H1 (cell line): ENCODE data around the gene AQP7. TPM values are rescaled to one million over a fixed set of nuclear protein-coding genes. Genes with fewer than 3 reads are reported as not detected.

Source experiments
- CTCF ChIA-PET: fragments of 300-600 bp; sonication (Branson Sonifier 250); formaldehyde crosslinking; loops from one replicate; lab custom pipeline; 2021; ENCODE audit not compliant: partially characterized antibody; lab: Charles Lee
- POLR2A ChIA-PET: fragments of 300-600 bp; sonication (Branson Sonifier 250); formaldehyde crosslinking; loops from one replicate; lab custom pipeline; 2021; ENCODE audit warnings: inconsistent platforms; ENCODE audit not compliant: partially characterized antibody; lab: Charles Lee
- DNase-seq, 2 experiments: peaks; one replicate each; pipeline versions ENCODE4 v3.0.0 to v3.0.0-alpha.2; 2010 to 2022; ENCODE audit warnings: low spot score in 2 of 2, low read depth in 1 of 2, mixed read lengths in 1 of 2
- FAIRE-seq: peaks from 2 replicates; lab custom pipeline; 2011; peaks lifted over from hg19 to GRCh38; lab: Jason Lieb, UNC
- H2AFZ ChIP-seq: 2 replicates; pipeline ENCODE4 v1.8.1; 2012; ENCODE audit warnings: low read length, inconsistent platforms
- H2AK5ac ChIP-seq: 2 replicates; pipeline ENCODE4 v1.6.1; 2013; ENCODE audit warnings: low read depth, low read length
- H2BK120ac ChIP-seq: replicated peaks from 2 replicates; pipeline ENCODE3; 2013; ENCODE audit warnings: low read depth, low read length, inconsistent platforms
- H2BK12ac ChIP-seq: 2 replicates; pipeline ENCODE4 v1.6.1; 2013; ENCODE audit warnings: low read depth, low read length
- H2BK15ac ChIP-seq: 2 replicates; pipeline ENCODE4 v1.6.1; 2013; ENCODE audit warnings: low read length
- H2BK20ac ChIP-seq: 2 replicates; pipeline ENCODE4 v1.6.1; 2013; ENCODE audit warnings: low read length
- H2BK5ac ChIP-seq: 2 replicates; pipeline ENCODE4 v1.6.1; 2013; ENCODE audit warnings: low read depth, low read length
- H3K14ac ChIP-seq: 2 replicates; pipeline ENCODE4 v1.6.1; 2013; ENCODE audit warnings: inconsistent platforms; ENCODE audit not compliant: insufficient read length
- H3K18ac ChIP-seq: 2 replicates; pipeline ENCODE4 v1.6.1; 2013; ENCODE audit warnings: low read length; ENCODE audit errors: extremely low read depth
- H3K23ac ChIP-seq: 2 replicates; pipeline ENCODE4 v1.6.1; 2013; ENCODE audit warnings: inconsistent platforms; ENCODE audit not compliant: insufficient read length
- H3K23me2 ChIP-seq: 2 replicates; pipeline ENCODE4 v1.6.1; 2013; ENCODE audit warnings: low read depth, low read length
- H3K27ac ChIP-seq: 2 replicates; pipeline ENCODE4 v1.6.1; 2011; ENCODE audit warnings: low read depth, low read length, inconsistent platforms
- H3K27me3 ChIP-seq, 4 experiments: replicated peaks in 1 of 4; 1 replicate in 1 of 4; 2 replicates in 3 of 4; pipeline versions ENCODE4 v1.6.1 to v1.8.1; 2011 to 2013; ENCODE audit warnings: low read length in 3 of 4, mild to moderate bottlenecking in 3 of 4, inconsistent platforms in 2 of 4, mixed read lengths in 2 of 4, moderate library complexity in 1 of 4; ENCODE audit not compliant: control insufficient read depth in 3 of 4, insufficient read depth in 3 of 4; ENCODE audit errors: extremely low read depth in 1 of 4
- H3K36me3 ChIP-seq, 4 experiments: 2 replicates each; pipeline versions ENCODE4 v1.6.1 to v1.8.1; 2011 to 2013; ENCODE audit warnings: mild to moderate bottlenecking in 4 of 4, low read length in 3 of 4, moderate library complexity in 2 of 4, control low read depth in 1 of 4, inconsistent platforms in 1 of 4; ENCODE audit not compliant: insufficient read depth in 4 of 4, control insufficient read depth in 2 of 4
- H3K4ac ChIP-seq: replicated peaks from 2 replicates; pipeline ENCODE3; 2013; ENCODE audit warnings: low read length, low read depth, mixed read lengths, inconsistent platforms; ENCODE audit not compliant: insufficient read length
- H3K4me1 ChIP-seq, 4 experiments: replicated peaks in 1 of 4; 1 replicate in 1 of 4; 2 replicates in 3 of 4; pipeline versions ENCODE4 v1.6.1 to v1.8.1; 2011 to 2013; ENCODE audit warnings: low read length in 3 of 4, inconsistent platforms in 2 of 4, mixed read lengths in 1 of 4; ENCODE audit not compliant: insufficient read depth in 4 of 4, control insufficient read depth in 3 of 4
- H3K4me2 ChIP-seq, 2 experiments: 2 replicates each; pipeline versions ENCODE4 v1.6.1 to v1.8.1; 2011 to 2013; ENCODE audit warnings: low read depth in 2 of 2, low read length in 2 of 2, control low read depth in 1 of 2, inconsistent platforms in 1 of 2, mild to moderate bottlenecking in 1 of 2; ENCODE audit not compliant: insufficient read depth in 1 of 2
- H3K4me3 ChIP-seq, 4 experiments: fragments of 200-600, 300-600 bp in 1 of 4; sonication (generic), shearing (Covaris generic), sonication (Bioruptor Twin) in 1 of 4; 2 replicates each; pipeline versions ENCODE4 v1.5.1 to v1.8.1; 2011 to 2016; ENCODE audit warnings: low read length in 4 of 4, low read depth in 3 of 4, control low read depth in 2 of 4, inconsistent platforms in 2 of 4, mild to moderate bottlenecking in 2 of 4, mixed read lengths in 1 of 4, moderate library complexity in 1 of 4; ENCODE audit not compliant: insufficient read depth in 2 of 4; ENCODE audit errors: extremely low read depth in 1 of 4
- H3K56ac ChIP-seq: replicated peaks from 2 replicates; pipeline ENCODE3; 2013; ENCODE audit warnings: low read depth, mild to moderate bottlenecking, mixed read lengths, low read length, inconsistent platforms; ENCODE audit not compliant: insufficient read length
- H3K79me1 ChIP-seq: 2 replicates; pipeline ENCODE4 v1.6.1; 2013; ENCODE audit warnings: low read depth, low read length, control low read depth
- H3K79me2 ChIP-seq, 2 experiments: 2 replicates each; pipeline versions ENCODE4 v1.6.1 to v1.8.1; 2012 to 2013; ENCODE audit warnings: low read length in 2 of 2, mild to moderate bottlenecking in 2 of 2, inconsistent platforms in 1 of 2; ENCODE audit not compliant: insufficient read depth in 2 of 2, control insufficient read depth in 1 of 2
- H3K9ac ChIP-seq, 4 experiments: replicated peaks in 1 of 4; 1 replicate in 1 of 4; 2 replicates in 3 of 4; pipeline versions ENCODE4 v1.6.1 to v1.8.1; 2011 to 2013; ENCODE audit warnings: low read depth in 3 of 4, low read length in 3 of 4, control low read depth in 2 of 4, mild to moderate bottlenecking in 2 of 4, moderate library complexity in 2 of 4, inconsistent platforms in 1 of 4; ENCODE audit errors: extremely low read depth in 1 of 4
- H3K9me3 ChIP-seq, 2 experiments: 2 replicates each; pipeline versions ENCODE4 v1.6.1 to v1.8.1; 2012 to 2013; ENCODE audit warnings: mild to moderate bottlenecking in 2 of 2, moderate library complexity in 2 of 2, control low read depth in 1 of 2, inconsistent platforms in 1 of 2, low read depth in 1 of 2, low read length in 1 of 2, mixed read lengths in 1 of 2; ENCODE audit not compliant: insufficient read depth in 2 of 2
- H4K20me1 ChIP-seq, 2 experiments: replicated peaks in 1 of 2; 2 replicates each; pipeline versions ENCODE3 to v1.8.1; 2011 to 2013; ENCODE audit warnings: inconsistent platforms in 2 of 2, low read length in 2 of 2, mild to moderate bottlenecking in 1 of 2; ENCODE audit not compliant: insufficient read depth in 2 of 2, control insufficient read depth in 1 of 2
- H4K5ac ChIP-seq: 2 replicates; pipeline ENCODE4 v1.6.1; 2013; ENCODE audit warnings: low read length, low read depth, mixed read lengths, inconsistent platforms; ENCODE audit not compliant: insufficient read length
- H4K8ac ChIP-seq: 2 replicates; pipeline ENCODE4 v1.8.0; 2013; ENCODE audit warnings: mild to moderate bottlenecking, moderate library complexity, low read length, inconsistent platforms; ENCODE audit not compliant: insufficient read depth; ENCODE audit errors: extremely low read depth
- H4K91ac ChIP-seq: replicated peaks from 2 replicates; pipeline ENCODE3; 2013; ENCODE audit warnings: low read length, mixed read lengths, inconsistent platforms; ENCODE audit not compliant: insufficient read length
- RFX5 ChIP-seq: IDR thresholded peaks from 2 replicates; pipeline ENCODE4 v1.6.1; 2011; ENCODE audit warnings: low read depth, low read length, improper control_type of control experiment, borderline replicate concordance
- RXRA ChIP-seq: IDR thresholded peaks from 2 replicates; pipeline ENCODE4 v1.6.1; 2011; ENCODE audit warnings: low read depth, mild to moderate bottlenecking, low read length, moderate library complexity; ENCODE audit not compliant: insufficient read depth
- SUZ12 ChIP-seq: fragments of 200-600 bp; sonication (generic); IDR thresholded peaks from 2 replicates; pipeline ENCODE4 v1.6.1; 2012; ENCODE audit warnings: mild to moderate bottlenecking, inconsistent platforms, low read length, moderate library complexity, mixed read lengths
- WGBS, 2 experiments: shearing (Covaris generic) in 1 of 2; methylation state at CpG; one replicate each; pipeline versions ENCODE4 v1.1.6 to v1.1.7; 2013 to 2015; ENCODE audit warnings: low lambda C conversion rate in 2 of 2, mixed read lengths in 2 of 2, inconsistent platforms in 1 of 2, low coverage in 1 of 2, missing lambda C conversion rate in 1 of 2; ENCODE audit not compliant: insufficient replicate concordance in 2 of 2, insufficient coverage in 1 of 2, insufficient read length in 1 of 2; ENCODE audit errors: extremely low coverage in 1 of 2, missing lambda C conversion rate in 1 of 2; 5-methylcytosine and 5-hydroxymethylcytosine counted together
- polyA plus RNA-seq, 7 experiments: library from polyadenylated mRNA; depleted of rRNA in 3 of 7; stranded (reverse) in 5 of 7; unstranded in 2 of 7; fragments of >200 nt in 5 of 7; fragments of 200-250 nt in 2 of 7; gene quantifications; 1 replicate in 5 of 7; 2 replicates in 1 of 7; 4 replicates in 1 of 7; pipeline versions ENCODE4 v1.2.1 to v1.2.3, GENCODE V29; 2011 to 2013; ENCODE audit warnings: missing spikeins in 2 of 7, mixed read lengths in 2 of 7
- total RNA-seq: library from RNA; stranded (reverse); fragmentation: NEBNext Ultra II Directional; extraction: Animal tissue kit (Norgen Biotek cat#: 25700); gene quantifications from 2 replicates; pipeline ENCODE4 v1.2.1, GENCODE V29; 2021

The AQP7 gene
- total and polyA plus RNA-seq, 2 of the 8 experiments (the other 6 are each of a cell fraction or from before 2014, with no cell fraction given), result not detected

DNA sequence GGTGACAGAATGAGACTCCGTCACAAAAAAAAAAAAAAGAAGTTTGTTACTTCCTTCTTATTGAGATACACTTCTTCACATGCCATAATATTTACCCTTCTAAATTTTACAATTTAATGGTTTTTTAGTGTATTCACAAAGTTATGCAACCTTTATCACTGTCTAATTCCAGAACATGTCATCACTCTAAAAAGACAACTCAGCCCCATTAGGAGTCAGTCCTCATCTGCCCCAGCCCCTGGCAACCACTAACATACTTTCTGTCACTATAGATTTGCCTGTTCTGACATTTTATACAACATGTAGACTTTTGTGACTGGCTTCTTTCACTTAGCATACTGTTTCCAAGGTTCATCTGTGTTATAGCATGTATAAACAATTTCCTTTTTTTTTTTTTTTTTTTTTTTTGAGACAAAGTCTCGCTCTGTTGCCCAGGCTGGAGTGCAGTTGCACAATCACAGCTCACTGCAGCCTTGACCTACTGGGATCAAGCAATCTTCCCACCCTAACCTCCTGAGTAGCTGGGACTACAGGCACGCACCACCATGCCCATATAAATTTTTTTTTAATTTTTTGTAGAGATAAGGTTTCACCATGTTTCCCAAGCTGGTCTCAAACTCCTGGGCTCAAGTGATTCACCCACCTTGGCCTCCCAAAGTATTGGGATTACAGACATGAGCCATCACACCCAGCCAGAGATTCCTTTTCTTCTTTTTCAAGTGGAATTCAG, 27.1 kb upstream of the AQP7 start:
- H2BK20ac ChIP-seq, result no peak overlapping the region
- no peak overlapping the region for H3K23ac ChIP-seq
- no peaks in the 10 kb centered on the region for H4K20me1 ChIP-seq
- no peak overlapping the region for H2AK5ac ChIP-seq
- H2BK5ac ChIP-seq, result no peak overlapping the region
- no peaks in the 10 kb centered on the region for H3K36me3 ChIP-seq
- H3K9ac ChIP-seq, result no peak overlapping the region
- no peak overlapping the region for H3K4ac ChIP-seq
- H2AFZ ChIP-seq, result no peak overlapping the region
- no peaks in the 10 kb centered on the region for H3K9me3 ChIP-seq
- no peak overlapping the region for H3K14ac ChIP-seq
- peaks cover 0 to 2% (median 0%) of the 10 kb centered on the region in 4 experiments; a peak in 1 of 7 replicates for H3K4me1 ChIP-seq
- ChIA-PET CTCF (interaction anchor here (1.1 kb wide), 1 partner anchor 26 kb away, joined by 5 read pairs; the partner anchor contains the start of gene AQP7), POLR2A (no interaction called here)
- H3K27ac ChIP-seq, result no peak overlapping the region
- H3K4me3 ChIP-seq, result no peak overlapping the region
- H4K8ac ChIP-seq, result no peak overlapping the region
- H3K18ac ChIP-seq, result no peak overlapping the region
- H3K23me2 ChIP-seq, result no peaks in the 10 kb centered on the region; the same call in 1 of the 2 replicates
- H2BK120ac ChIP-seq, result no peak overlapping the region
- H3K79me2 ChIP-seq, result no peaks in the 10 kb centered on the region
- DNase-seq (no peak), FAIRE-seq (no peak)
- no peak overlapping the region for H3K4me2 ChIP-seq
- no peaks in the 10 kb centered on the region for H3K27me3 ChIP-seq
- 86% methylated on average over 3 of the region's 3 CpGs; no CpG with 5 or more reads in 1 of the 2 experiments for WGBS, 2 experiments
- H2BK12ac ChIP-seq, result no peak overlapping the region
- H4K5ac ChIP-seq, result no peak overlapping the region
- no peak overlapping the region for H3K56ac ChIP-seq
- no peak overlapping the region for H4K91ac ChIP-seq
- no peaks in the 10 kb centered on the region for H3K79me1 ChIP-seq
- no peak overlapping the region for H2BK15ac ChIP-seq
- TF ChIP-seq SUZ12 (no peak), RXRA (no peak), RFX5 (no peak)
